Esophagus squamous epithelium (tissue), 4 donors: ENCODE results near the gene FGGY.

Experiments used
- CTCF ChIP-seq, 6 experiments: fragments of 450-650 bp in 4 of 6; fragments of 200-600 bp in 2 of 6; sonication (generic) in 2 of 6; IDR thresholded peaks; one replicate each; pipeline ENCODE4 v1.5.1; 2016 to 2019; ENCODE audit warnings: antibody characterized with exemption in 6 of 6, mild to moderate bottlenecking in 4 of 6, moderate library complexity in 4 of 6
- POLR2A ChIP-seq, 4 donors: fragments of 450-650 bp; IDR thresholded peaks; one replicate each; pipeline ENCODE4 v1.6.1; 2017; ENCODE audit warnings: antibody characterized with exemption in 4 of 4, mild to moderate bottlenecking in 4 of 4, moderate library complexity in 3 of 4

GRCh38 chr1:59433440-59433813, 136.5 kb downstream of the FGGY start:
- TF ChIP-seq CTCF (IDR thresholded peaks at IDR 0.05) (no peak), POLR2A (IDR thresholded peaks at IDR 0.05) (no peak)
